GM21737 (cell line): ENCODE measurements around the gene RXRA.

ENCODE experiments used
- ATAC-seq: cut with Tn5 transposase; IDR thresholded peaks from one replicate; pipeline ENCODE4 v1.9.1; 2021; ENCODE audit warnings: mild to moderate bottlenecking, moderate library complexity; ENCODE audit not compliant: unreplicated experiment

RXRA gene

DNA sequence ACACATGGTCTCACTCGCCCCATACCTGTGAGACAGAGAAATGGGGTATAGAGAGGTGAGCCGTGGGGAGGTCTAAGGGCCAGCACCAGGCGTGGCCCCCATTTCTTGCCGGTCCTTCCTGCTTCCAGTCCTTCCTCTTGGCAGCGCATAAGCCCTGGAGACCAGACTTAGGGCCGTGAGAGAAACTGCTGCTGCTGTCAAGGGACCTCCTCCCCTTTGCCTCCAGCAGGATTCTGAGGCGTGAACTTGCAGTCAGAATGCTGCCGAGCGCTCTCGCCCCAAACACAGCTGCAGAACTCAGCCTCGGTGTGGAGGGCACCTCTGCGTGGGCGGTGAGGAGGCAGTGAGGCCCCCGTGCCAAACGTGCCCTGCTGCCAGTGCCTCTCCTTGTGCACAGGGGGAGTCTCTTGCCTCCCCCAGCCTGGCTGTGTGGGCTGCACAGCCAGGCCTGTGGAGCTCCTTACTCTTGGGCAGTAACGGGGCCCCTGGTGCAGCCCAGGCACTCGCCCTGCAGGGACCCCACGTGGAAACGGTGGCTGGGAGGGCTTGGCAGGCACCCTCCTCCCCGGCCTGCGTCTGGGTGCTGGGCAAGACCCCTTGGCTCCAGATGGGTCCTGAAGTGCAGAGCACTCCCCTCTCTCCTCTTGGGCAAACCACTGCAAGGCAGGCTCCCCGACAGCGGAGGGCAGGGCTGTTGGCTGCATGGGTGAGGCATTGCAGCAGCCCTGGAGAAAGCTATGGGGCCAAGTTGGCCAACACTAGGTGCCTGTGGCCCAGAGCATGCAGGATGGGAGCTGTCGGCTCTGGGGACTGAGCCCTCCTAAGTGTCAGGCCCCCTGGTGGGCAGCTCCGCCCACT is 85.4 kb downstream of the RXRA start:
- ATAC-seq, result no peak

DNA sequence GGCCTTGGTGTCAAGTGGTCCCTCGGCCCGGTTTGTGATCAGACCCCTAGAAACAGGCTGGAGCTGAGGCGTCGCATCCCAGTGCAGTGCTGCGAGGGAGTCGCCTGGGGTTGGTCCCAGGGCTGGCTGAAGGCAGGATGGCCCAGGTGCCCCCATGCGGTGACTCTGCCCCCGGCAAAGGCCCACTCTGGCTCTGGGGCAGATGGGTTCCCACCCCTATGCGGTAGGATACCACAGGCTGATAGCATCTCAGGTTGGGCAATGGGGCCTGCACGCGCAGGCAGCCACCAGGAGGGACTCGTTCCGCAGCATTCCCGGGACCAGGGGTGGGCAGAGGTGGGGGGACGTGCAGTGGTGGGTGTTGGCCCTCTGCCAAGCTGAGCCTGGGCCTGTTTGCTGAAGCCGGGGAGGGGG is 86.0 kb downstream of the RXRA start:
- ATAC-seq, result no peak

DNA sequence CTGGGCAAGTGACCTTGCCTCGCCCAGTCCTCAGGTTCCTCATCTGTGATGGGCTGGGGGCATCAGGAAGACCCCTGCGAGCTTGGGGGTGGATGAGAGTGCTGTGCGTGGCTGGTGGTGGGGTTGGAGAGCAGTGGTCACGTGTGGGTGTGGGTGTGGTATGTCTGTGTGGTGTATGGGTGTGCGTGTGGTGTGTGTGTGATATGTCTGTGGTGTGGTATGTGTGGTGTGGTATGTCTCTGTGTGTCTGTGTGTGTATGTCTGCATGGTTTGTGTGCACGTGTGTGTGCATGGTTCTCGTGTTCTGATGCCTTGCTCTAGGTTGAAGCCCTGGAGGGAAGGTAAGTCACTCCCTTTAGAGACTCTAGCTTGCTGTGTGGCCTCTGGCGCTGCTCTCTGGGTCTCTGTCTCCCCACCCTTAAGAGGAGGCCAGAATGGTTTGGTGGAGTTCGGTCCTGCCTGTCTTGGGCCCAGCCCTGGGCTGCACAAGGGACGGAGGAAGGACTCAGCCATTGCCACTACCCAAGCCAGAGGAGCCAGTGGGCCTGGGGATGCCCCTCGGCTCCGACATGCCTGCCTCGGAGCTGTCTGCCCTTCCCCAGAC is 87.0 kb downstream of the RXRA start:
- no peak for ATAC-seq

DNA sequence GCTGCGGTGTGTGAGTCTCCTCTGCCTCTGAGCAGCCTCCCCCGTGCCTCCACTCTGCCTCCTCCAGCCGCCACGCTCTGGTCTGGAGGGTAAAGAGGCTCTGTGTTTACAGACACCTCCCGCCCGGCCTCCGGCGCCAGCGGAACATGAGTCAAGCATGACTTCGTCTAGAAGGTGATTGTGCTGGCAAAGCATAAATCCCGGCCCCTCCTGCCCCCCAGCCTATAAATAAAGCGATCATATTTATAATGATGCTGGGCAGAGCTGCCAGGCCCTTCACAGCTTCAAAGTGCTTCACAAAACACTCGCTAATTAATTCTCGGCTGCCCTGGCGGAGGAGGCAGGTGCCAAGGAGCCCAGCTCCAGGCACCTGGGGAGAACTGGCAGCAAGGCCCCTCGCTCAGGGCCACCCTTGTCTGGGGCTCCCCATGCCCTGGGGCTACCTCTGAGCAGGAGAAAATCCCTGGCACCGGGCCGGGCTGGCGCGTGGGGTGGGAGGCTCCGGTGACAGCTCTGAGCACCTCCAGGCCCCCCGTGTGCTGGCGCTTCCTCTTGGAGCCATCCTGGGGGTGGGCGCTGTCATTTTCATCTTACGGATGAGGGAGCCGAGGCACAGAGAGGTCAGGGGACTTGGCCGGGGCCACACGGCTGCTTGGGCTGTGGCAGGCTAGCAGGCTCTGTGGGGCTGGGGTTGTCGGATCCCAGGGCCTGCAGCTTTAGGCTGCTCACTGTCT is 87.8 kb downstream of the RXRA start:
- ATAC-seq, result no peak

DNA sequence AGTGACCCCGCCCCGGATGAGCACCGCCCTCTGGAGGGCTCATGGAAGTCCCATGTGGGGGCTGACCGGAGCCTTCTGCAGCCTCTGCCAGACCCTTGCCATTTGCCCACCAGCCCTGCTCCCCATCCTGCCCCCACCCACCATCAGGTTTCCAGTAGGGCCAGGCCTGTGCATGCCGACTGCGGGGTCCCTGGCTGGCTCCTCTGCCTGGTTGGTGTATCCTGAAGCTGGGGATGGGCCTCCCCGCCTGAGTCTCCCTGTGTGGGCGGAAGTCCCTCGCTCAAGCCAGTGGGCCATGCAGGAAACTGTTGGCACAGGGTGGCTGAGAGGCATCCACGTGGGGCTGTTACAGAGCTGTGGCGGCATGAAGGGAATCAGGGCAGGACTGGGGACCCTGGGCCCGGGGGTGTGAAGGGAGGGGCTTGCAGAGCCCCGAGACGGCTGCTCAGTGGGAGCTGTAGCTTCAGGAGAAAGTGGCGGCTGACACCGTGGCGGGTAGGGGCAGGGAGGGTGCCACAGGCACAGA is 88.7 kb downstream of the RXRA start:
- ATAC-seq, result no peak

DNA sequence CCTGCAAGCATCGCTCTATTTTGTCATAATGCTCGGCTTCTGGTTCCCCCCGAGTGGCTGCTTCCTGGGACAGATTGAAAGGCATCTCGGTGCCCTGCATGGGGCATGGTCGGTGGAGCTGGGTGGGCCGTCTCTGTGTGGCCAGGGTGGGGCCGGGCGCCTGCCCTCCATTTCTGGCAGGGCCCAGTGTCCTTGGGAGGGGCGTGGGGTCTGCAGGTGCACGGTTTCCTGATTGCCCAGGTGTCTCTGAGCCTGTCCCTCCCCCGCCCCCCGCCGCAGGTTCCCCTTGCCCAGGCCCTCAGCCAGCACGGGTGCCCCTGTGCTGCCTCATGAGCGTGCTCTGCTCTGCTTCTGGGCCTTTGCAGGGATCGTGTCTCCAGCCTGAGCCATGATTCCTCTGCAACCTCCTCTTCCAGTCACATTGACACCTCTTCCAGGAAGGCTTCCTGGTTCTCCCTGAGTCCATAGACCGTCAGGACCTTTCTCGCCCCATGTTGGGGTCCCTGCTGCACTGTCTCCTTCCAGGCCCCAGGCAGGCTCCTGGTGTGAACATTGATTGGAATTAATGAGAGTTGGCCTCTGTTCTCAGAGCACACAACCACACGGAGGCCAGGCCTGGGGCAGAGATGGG is 90.2 kb downstream of the RXRA start:
- no peak for ATAC-seq

DNA sequence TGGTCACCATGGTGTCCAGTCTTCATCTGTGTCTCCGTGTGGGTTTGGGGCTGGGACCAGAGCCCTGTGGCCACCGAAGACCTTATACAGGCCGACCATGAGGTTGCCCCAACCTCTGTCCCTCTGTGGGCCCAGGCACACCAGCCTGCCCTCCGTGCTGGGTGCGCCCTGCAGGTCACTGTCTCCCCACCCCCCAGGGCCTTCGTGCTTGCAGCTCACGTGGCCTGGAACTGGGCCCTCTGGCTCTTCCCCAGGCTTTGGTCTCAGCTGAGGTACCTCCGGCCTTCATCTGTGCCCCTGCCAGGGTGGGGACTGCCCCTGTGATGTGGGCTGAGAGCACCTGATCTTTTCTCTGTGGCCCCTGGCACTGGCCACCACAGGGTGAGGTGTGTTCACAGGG is 92.1 kb downstream of the RXRA start:
- no peak for ATAC-seq

DNA sequence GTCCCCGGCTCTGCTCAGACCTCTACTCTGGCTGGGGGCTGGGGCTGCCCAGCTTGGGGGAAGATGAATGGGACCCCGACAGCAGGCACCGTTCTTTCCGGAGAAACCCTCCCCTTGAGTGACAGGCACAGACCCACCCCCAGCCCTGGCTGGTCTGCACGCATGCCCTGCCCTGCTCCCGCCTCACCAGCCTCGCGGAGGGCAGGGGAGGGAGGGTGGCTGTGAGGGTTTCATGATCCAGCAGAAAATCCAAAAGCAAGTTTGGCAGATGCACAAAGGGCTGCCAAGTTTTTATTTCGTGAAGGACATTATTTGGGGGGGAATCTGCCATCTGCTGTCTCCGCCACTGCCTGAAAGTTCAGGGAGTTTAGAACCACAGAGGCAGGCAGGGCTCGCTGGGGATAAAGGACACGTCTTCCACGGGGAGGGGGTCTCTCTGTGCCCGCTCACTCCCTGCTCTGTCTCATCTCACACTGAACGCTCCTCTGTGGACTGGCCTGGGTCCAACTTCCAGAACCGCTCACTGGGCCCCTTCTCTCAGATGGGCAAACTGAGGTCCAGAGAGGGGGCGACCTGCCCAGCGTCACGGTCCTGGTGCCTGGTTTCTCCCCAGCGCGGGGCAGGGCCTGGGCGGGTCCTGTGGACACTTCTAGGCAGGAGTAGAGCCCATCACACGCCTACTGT is 92.9 kb downstream of the RXRA start:
- no peak for ATAC-seq

DNA sequence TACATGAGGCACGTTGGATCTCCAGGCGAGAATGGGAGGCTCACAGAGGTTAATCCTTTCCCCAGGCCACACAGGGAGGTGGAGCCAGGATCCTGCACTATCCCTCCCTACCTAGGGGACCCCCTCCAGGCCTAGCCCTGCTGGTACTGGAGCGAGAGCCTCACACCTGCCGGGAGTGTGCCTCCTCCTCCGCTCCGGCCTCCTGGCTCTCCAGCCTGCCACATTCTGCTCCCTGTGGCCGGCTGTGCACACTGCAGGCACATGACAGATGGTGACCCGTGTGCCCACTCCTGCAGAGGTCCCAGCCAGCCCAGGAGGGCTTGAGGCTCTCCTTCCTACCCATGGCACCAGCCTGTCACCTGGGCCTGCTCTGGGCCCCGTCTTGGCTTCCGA is 93.4 kb downstream of the RXRA start:
- ATAC-seq, result no peak

DNA sequence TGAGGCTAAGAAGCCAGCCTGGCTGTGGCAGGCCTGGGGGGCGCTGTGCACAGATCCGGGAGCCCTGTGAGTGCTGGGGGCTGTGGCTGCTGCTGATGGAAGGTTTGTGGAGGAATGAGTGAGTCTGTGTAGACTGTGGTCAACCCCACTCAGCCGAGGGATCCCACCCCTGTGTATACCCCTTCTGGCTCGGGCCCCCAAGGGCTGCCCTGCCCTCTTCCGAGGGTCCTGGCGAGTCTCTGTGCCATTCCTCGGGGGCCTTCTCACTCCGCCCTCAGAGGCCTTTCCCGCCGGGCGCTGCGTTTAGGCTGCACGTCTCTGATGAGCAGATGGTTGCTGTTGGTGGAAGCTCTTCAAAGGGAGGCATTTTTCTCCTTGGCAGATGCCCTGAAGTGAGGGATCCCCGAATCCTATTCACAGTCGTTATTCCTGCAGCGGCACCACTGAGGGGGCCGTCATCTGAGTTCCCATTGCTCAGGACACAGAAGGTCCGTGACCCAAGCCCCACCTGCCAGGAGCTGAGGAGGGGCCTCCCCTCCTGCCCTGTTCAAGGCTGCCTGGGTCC is 94.1 kb downstream of the RXRA start:
- no peak for ATAC-seq

DNA sequence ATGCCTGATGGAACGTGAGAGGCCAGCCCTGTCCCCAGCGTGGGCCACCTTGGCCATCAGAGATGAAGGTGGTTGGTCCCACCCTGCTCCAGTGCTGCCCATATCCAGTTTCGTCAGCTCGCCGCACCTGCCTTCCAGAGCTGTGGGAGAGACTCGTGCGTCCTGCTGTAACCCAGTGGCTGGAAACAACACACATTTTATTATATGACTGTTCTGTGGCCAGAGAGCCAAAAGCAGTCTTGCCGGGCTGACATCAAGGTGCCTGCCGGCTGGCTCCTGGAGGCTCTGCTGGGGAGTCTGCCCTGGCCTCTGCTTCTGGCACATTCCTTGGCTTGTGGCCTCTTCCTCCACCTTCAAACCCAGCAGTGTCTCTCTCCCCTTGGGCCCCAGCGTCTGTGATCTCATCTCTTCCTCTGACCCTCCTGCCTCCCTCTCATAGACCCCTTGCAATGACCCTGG is 94.7 kb downstream of the RXRA start:
- ATAC-seq, result no peak

DNA sequence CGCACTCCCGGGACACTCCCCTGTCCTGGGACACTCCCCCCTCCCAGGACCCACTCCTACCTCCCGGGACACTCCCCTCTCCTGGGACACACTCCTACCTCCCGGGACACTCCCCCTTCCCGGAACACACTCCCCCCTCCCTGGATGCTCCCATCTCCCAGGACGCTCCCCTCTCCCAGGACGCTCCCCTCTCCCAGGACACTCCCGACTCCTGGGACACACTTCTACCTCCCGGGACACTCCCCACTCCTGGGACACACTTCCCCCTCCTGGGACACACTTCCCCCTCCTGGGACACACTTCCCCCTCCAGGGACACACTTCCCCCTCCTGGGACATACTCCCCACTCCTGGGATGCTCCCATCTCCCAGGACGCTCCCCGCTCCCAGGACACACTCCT is 95.6 kb downstream of the RXRA start:
- no peak for ATAC-seq

DNA sequence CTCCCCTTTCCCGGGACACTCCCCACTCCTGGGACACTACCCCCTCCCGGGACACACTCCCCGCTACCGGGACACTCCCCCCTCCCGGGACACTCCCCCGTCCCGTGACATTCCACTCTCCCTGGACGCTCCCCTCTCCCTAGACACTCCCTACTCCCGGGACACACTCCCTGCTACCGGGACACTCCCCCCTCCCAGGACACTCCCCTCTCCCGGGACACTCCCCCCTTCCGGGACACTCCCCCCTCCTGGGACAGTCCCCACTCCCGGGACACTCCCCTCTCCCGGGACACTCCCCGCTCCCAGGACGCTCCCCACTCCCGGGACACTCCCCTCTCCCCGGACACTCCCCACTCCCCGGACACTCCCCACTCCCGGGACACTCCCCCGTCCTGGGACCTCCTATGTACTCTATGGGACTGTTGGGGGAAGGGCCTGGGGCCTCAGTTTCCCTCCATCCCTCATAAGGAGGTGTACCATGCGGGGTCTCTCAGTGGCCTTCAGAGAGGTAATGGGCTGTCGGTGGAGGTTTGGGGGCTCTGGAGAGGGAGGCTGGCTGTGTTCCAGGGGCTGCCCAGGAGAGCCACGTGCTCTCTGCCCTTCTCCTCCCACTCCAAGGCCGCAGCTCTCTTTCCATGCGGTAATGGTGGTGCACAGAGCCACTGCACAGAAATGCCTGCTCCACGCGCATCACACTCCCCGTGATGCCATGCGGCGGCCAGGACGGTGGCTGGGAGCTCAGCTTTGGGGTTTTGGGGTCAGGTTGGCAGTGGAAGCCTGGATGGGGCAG is 96.2 kb downstream of the RXRA start:
- ATAC-seq, result no peak

DNA sequence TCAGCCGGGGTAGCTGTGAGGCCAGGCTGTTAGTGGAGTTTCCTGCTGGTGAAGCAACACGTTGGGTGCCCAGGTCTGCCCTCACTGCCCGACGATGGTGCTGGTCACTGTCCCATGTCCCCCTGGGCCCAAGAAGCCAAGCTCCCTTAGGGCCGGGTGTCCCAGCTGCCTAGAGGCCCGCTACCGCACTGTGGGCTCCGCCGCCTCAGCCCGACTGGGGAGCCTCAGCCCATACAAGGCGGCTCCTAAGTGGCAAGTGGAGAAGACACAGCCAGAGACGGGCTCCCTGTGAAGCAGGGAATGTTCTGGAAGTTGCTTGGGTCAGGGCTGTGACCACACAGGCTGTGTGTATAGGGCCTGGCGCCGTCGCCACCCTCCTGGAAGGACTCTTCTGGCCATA is 96.9 kb downstream of the RXRA start:
- no peak for ATAC-seq

DNA sequence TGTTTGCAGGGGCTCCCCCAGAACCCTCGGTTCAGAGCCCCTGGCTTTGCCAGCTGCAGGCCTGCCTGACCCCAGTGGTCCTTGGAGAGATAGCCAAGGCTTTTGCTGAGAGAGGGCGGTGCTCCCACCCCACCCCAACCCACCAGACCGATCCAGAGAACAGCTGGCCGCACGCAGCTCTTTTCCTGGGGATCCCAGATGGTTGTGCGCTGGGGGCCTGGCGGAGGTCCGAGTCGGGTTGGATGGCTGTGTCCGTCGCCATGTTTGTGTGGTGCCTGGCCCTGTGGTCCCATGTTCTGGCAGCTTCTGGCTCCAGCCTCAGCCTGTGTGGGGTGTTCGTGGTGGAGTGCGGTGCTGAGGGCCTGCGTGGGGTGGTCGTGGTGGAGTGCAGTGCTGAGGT is 97.5 kb downstream of the RXRA start:
- ATAC-seq, result no peak

DNA sequence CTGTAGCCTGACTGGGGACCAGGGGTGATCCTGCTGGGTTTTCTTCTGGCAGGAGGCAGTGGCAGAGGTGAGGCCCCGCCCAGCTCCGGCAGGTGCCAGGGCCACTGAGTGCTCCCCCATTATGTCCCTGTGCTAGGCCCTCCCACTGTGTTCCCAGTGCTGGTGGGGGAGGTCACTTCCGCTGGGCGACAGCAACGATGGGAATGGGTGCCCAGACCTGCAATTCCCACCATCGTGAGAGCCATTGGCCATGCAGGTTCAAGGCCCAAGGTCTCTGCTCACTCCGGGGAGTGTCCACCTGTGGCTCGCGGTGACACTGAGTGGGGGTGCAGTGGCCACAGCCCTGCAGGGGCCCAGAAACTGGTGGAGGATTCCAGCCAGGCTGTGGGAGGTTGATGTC is 98.6 kb downstream of the RXRA start:
- ATAC-seq, result no peak

DNA sequence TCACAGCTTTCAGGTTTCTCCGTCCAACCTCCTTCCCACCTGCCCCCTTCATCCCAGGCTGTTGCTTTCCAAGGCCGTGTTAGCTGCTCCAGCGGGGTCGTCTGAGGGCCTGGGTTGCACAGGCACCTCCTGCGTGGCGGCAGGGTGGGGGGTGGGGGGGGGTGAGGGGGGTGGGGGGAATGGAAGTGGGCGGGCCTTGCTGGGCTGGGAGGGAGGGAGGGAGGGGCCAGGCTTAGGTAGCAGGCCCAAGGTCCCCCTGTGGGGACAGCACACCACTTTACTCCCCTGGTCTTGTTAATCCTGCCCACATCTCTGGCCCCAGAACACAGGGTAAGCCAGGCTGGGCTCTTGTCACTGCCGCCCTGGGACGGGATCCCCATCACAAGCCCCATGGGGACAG is 99.1 kb downstream of the RXRA start:
- ATAC-seq, result no peak

DNA sequence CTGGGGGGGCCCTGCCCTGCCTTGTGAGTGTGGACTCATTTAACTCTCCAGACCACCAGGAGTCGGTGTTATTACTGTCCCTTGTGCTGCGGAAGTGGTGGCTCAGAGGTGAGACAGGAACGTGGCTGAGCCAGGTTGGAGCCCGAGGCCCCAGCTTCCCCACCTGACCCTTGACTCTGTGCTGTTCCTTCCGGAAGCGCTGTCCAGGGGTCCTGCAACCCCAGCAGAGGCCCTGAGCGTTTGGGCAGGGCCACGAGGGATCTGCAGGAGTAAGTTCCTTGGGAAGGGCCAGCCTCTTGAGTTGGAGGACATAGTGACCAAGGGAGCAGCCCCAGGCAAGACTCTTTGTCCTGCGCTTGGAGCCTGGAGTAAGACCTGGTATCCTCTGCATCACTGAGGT is 99.6 kb downstream of the RXRA start:
- no peak for ATAC-seq

DNA sequence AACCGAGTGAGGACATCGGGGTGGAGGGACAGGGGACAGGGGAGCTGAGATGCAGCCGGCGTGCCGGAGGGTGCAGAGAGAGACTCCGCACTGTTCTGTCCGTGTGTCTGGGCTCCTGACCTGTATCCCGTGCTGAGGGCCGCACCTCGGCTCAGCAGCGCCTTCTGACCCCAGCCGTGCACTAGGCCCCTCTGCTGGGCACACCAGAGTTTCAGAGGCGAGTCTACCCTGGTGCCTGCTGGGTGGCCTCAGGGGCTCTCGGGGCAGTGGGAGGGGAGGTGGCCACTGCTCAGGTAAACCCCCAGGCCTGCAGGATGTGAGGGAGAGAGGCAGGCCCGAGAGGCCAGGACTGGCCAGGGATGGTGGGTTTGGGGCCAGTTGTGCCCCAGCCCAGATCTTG is 100.2 kb downstream of the RXRA start:
- ATAC-seq, result no peak
